ENCODE results near the gene MMP28.

DNA sequence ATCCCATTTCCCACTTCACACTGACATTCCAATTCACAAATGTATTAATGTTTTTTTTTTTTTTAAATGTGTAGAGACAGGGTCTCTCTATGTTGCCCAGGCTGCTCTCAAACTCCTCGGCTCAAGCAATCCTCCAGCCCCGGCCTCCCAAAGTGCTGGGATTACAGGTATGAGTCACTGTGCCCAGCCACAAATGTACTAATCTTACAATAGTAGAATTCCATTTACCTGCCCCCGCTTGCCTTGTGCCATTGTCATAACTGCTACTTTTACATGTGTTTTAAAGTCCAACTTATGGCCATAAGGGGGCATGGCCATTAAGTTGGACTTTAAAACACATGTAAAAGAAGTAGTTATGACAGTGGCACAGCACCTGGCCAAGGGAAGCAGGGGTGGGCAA lies 4.6 kb downstream of the MMP28 start:
- TF ChIP-seq EZH2 (optimal IDR thresholded peaks at IDR 0.05; ENCODE audit: low read depth, low read length): no peak
- TF ChIP-seq, protein P1, sequence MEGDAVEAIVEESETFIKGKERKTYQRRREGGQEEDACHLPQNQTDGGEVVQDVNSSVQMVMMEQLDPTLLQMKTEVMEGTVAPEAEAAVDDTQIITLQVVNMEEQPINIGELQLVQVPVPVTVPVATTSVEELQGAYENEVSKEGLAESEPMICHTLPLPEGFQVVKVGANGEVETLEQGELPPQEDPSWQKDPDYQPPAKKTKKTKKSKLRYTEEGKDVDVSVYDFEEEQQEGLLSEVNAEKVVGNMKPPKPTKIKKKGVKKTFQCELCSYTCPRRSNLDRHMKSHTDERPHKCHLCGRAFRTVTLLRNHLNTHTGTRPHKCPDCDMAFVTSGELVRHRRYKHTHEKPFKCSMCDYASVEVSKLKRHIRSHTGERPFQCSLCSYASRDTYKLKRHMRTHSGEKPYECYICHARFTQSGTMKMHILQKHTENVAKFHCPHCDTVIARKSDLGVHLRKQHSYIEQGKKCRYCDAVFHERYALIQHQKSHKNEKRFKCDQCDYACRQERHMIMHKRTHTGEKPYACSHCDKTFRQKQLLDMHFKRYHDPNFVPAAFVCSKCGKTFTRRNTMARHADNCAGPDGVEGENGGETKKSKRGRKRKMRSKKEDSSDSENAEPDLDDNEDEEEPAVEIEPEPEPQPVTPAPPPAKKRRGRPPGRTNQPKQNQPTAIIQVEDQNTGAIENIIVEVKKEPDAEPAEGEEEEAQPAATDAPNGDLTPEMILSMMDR (IDR thresholded peaks at IDR 0.05; ENCODE audit: low read length): no peak
